Measurements from ENCODE around the gene PCDHGA1. TPM values are rescaled to one million over a fixed set of nuclear protein-coding genes. Genes with fewer than 3 reads are reported as not detected.
A peak's percentile ranks its signal among the peaks of the same experiment; 100 is the strongest.

PCDHGA1 gene
- total and polyA plus RNA-seq, 12 donors: 0.09 to 0.96 (median 0.30) TPM

GRCh38 chr5:141421489-141421855, 91.2 kb downstream of the PCDHGA1 start:
- no peak for TF ChIP-seq CTCF (IDR thresholded peaks at IDR 0.05)
- TF ChIP-seq POLR2A (IDR thresholded peaks at IDR 0.05): no peak
- H3K36me3 ChIP-seq (replicated peaks in 1 of 2): no peaks in the 10 kb centered on the region
- intact Hi-C loops (cut with DNase I): loop anchor here in 1 of 2 donors (10.0 kb wide), 1 partner anchor 103 kb away; no protein-coding TSS in a partner anchor
- H3K9me3 ChIP-seq (replicated peaks in 1 of 3): peaks cover 0 to 86% (median 26%) of the 10 kb centered on the region in 3 donors
- 7 to 8% (median 7%) methylated on average over 10 to 13 of the region's 13 CpGs for WGBS, 4 donors
- no peak for DNase-seq
- no peak overlapping the region for H3K27ac ChIP-seq
- peak overlapping the region in 1 of 4 donors; percentile 40 for H3K4me3 ChIP-seq
- H3K4me1 ChIP-seq (replicated peaks in 1 of 2): no peaks in the 10 kb centered on the region
- no peaks in the 10 kb centered on the region for H3K27me3 ChIP-seq

GRCh38 chr5:141422742-141423291, 92.5 kb downstream of the PCDHGA1 start:
- Histone ChIP-seq H3K27me3 (no peaks in the 10 kb centered on the region), H3K9me3 (replicated peaks in 1 of 3) (peaks cover 0 to 96% (median 26%) of the 10 kb centered on the region in 3 donors), H3K27ac (no peak overlapping the region), H3K36me3 (replicated peaks in 1 of 2) (no peaks in the 10 kb centered on the region), H3K4me1 (replicated peaks in 1 of 2) (no peaks in the 10 kb centered on the region), H3K4me3 (no peak overlapping the region)
- WGBS, 4 donors: 17 to 28% (median 20%) methylated on average over 1 to 42 of the region's 42 CpGs
- no peak for DNase-seq
- intact Hi-C loops (cut with DNase I): loop anchor here in 1 of 2 donors (10.0 kb wide), 1 partner anchor 102 kb away; no protein-coding TSS in a partner anchor
- TF ChIP-seq CTCF (IDR thresholded peaks at IDR 0.05): no peak
- no peak for TF ChIP-seq POLR2A (IDR thresholded peaks at IDR 0.05)

- Histone ChIP-seq H3K27ac (no peak overlapping the region), H3K27me3 (no peaks in the 10 kb centered on the region), H3K4me1 (replicated peaks in 1 of 2) (peaks cover 0 to 7% of the 10 kb centered on the region in 2 donors), H3K9me3 (replicated peaks in 1 of 3) (peaks cover 3 to 79% (median 18%) of the 10 kb centered on the region in 3 donors), H3K36me3 (replicated peaks in 1 of 2) (no peaks in the 10 kb centered on the region), H3K4me3 (no peak overlapping the region)
- WGBS, 4 donors: 37 to 44% (median 39%) methylated on average over 14 to 53 of the region's 53 CpGs
- TF ChIP-seq POLR2A (IDR thresholded peaks at IDR 0.05) (no peak), CTCF (IDR thresholded peaks at IDR 0.05) (no peak)
- intact Hi-C loops (cut with DNase I): loop anchor here in 1 of 2 donors (10.0 kb wide), 1 partner anchor 97 kb away; no protein-coding TSS in a partner anchor
- no peak for DNase-seq
These were observed 97.6 kb downstream of the PCDHGA1 start for GRCh38 chr5:141427783-141428426.

GRCh38 chr5:141430332-141431113, 100.2 kb downstream of the PCDHGA1 start, which contains the start of gene PCDHGA12:
TSS of gene PCDHGA12 (plus strand) at chr5:141430507. CDS start at chr5:141430760, 253 bp downstream.
- Histone ChIP-seq H3K9me3 (replicated peaks in 1 of 3) (peaks cover 2 to 56% (median 3%) of the 10 kb centered on the region in 3 donors), H3K27ac (peak within 1 kb of the TSS in 3 of 5 donors; percentile 24 to 81 (median 42)), H3K4me1 (replicated peaks in 1 of 2) (peaks cover 0 to 7% of the 10 kb centered on the region in 2 donors), H3K4me3 (peak within 1 kb of the TSS in 2 of 4 donors; percentile 9 to 14), H3K36me3 (replicated peaks in 1 of 2) (no peaks in the 10 kb centered on the region), H3K27me3 (no peaks in the 10 kb centered on the region)
- WGBS, 4 donors: 8 to 17% (median 12%) methylated on average over 32 to 33 of the region's 33 CpGs
- intact Hi-C loops (cut with DNase I): no loop called here
- peak; percentile 58 to 89 (median 76) for DNase-seq
- TF ChIP-seq CTCF (IDR thresholded peaks at IDR 0.05) (peak; percentile 39 to 78 (median 65)), POLR2A (IDR thresholded peaks at IDR 0.05) (peak in 1 of 2 donors; percentile 37)
